Esophagus muscularis mucosa (tissue), 4 donors: ENCODE data around the gene ADGRB3. TPM values are rescaled to one million over a fixed set of nuclear protein-coding genes. Genes with fewer than 3 reads are reported as not detected.

Experiments used
- DNase-seq: peaks from one replicate; pipeline ENCODE4 v3.0.0-alpha.2; 2017; ENCODE audit errors: extremely low spot score
- H3K27ac ChIP-seq, 4 donors: fragments of 200-600 bp; sonication (generic); replicated peaks in 1 of 4; 1 replicate in 3 of 4; 2 replicates in 1 of 4; pipeline ENCODE4 v1.5.1; 2016 to 2019; ENCODE audit warnings: mild to moderate bottlenecking in 1 of 4
- H3K27me3 ChIP-seq, 4 donors: fragments of 200-600 bp; sonication (generic); one replicate each; pipeline versions ENCODE4 v1.5.1 to v1.6.0; 2016 to 2019
- H3K36me3 ChIP-seq, 4 donors: fragments of 200-600 bp; sonication (generic); one replicate each; pipeline ENCODE4 v1.5.1; 2016 to 2019
- H3K4me1 ChIP-seq, 4 donors: fragments of 200-600 bp; sonication (generic); one replicate each; pipeline ENCODE4 v1.5.1; 2016 to 2019
- H3K4me3 ChIP-seq, 4 donors: fragments of 200-600 bp; sonication (generic); 1 replicate in 2 of 4; 2 replicates in 2 of 4; pipeline ENCODE4 v1.5.1; 2016 to 2019; ENCODE audit warnings: mild to moderate bottlenecking in 4 of 4, moderate library complexity in 1 of 4
- H3K9me3 ChIP-seq, 4 donors: fragments of 200-600 bp; sonication (generic); 1 replicate in 3 of 4; 2 replicates in 1 of 4; pipeline ENCODE4 v1.5.1; 2016 to 2019
- EP300 ChIP-seq: sonication (generic); formaldehyde crosslinking; IDR thresholded peaks from one replicate; pipeline ENCODE4 v1.6.1; 2017; ENCODE audit warnings: antibody characterized with exemption
- POLR2A ChIP-seq: fragments of 450-650 bp; IDR thresholded peaks from one replicate; pipeline ENCODE4 v1.6.1; 2017; ENCODE audit warnings: antibody characterized with exemption, moderate library complexity, mild to moderate bottlenecking, low read depth
- POLR2AphosphoS5 ChIP-seq, 2 donors: sonication (generic); formaldehyde crosslinking; IDR thresholded peaks; one replicate each; pipeline ENCODE4 v1.6.1; 2017; ENCODE audit warnings: antibody characterized with exemption in 2 of 2
- WGBS: methylation state at CpG from one replicate; pipeline ENCODE4 v1.1.5; 2018; 5-methylcytosine and 5-hydroxymethylcytosine counted together
- intact Hi-C: fragments of 100-400 bp; cut with DNase I; formaldehyde crosslinking; loops from one replicate; pipeline ENCODE4 v1.15.1; 2023
- total RNA-seq, 4 donors: library from RNA; depleted of rRNA; stranded (reverse); fragments of >200 nt; gene quantifications; one replicate each; pipeline versions ENCODE4 v1.1.0 to v1.2.1, GENCODE V29; 2016
- TF ChIP-seq, protein P1 (sequence below), 3 experiments: fragments of 200-600 bp in 2 of 3; fragments of 450-650 bp in 1 of 3; sonication (generic) in 2 of 3; IDR thresholded peaks; one replicate each; pipeline ENCODE4 v1.5.1; 2017 to 2019; ENCODE audit warnings: antibody characterized with exemption in 3 of 3, mild to moderate bottlenecking in 2 of 3, moderate library complexity in 1 of 3

ADGRB3 gene
- total RNA-seq, 4 donors from 2014 or later: 4.9 to 6.3 (median 5.8) TPM

DNA sequence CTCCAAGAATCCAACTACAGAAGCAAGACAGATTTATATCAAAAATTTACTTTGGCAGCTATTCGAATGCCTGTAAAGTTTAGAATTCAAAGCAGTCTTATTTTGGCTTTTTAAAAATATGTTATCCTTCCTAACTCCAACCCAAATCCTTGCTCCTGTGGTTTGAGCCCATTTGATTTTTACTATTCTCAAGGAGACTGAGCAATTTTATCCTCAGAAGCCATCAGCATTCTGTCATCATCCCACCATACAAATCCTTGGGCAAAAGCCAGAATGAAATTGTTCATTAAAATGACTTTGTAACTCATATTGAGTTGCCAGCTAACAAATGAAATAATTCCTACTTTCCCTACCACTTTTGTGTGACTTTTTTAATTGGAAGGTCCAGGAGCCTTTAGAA is 392.8 kb downstream of the ADGRB3 start:
- Histone ChIP-seq H3K4me1 (no peaks in the 10 kb centered on the region), H3K4me3 (no peak overlapping the region), H3K27ac (no peak overlapping the region), H3K27me3 (no peaks in the 10 kb centered on the region), H3K9me3 (no peaks in the 10 kb centered on the region), H3K36me3 (no peaks in the 10 kb centered on the region)
- DNase-seq: no peak
- WGBS: 75% methylated on average over 1 of the region's 1 CpG
- TF ChIP-seq POLR2AphosphoS5 (IDR thresholded peaks at IDR 0.05) (no peak), POLR2A (no peak), EP300 (no peak)
- TF ChIP-seq, protein P1, sequence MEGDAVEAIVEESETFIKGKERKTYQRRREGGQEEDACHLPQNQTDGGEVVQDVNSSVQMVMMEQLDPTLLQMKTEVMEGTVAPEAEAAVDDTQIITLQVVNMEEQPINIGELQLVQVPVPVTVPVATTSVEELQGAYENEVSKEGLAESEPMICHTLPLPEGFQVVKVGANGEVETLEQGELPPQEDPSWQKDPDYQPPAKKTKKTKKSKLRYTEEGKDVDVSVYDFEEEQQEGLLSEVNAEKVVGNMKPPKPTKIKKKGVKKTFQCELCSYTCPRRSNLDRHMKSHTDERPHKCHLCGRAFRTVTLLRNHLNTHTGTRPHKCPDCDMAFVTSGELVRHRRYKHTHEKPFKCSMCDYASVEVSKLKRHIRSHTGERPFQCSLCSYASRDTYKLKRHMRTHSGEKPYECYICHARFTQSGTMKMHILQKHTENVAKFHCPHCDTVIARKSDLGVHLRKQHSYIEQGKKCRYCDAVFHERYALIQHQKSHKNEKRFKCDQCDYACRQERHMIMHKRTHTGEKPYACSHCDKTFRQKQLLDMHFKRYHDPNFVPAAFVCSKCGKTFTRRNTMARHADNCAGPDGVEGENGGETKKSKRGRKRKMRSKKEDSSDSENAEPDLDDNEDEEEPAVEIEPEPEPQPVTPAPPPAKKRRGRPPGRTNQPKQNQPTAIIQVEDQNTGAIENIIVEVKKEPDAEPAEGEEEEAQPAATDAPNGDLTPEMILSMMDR (IDR thresholded peaks at IDR 0.05): no peak
- intact Hi-C loops: no loop called here

DNA sequence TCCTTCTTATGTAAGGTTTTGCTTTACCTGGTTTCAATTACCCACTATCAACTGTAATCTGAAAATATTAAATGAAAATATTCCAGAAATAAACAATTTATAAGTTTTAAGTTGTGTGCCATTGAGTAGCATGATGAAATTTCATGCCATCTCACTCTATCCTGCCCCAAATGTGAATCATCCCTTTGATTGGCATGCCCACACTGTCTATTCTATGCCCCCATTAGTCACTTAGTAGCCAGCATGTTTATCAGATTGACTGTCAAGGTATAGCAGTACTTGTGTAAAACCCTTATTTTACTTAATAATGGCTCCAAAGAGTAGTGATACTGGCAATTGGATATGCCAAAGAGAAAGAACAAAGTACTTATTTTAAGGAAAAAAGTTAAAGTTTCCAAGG is 403.8 kb downstream of the ADGRB3 start:
- Histone ChIP-seq H3K4me3 (no peak overlapping the region), H3K4me1 (no peaks in the 10 kb centered on the region), H3K27me3 (no peaks in the 10 kb centered on the region), H3K9me3 (no peaks in the 10 kb centered on the region), H3K27ac (no peak overlapping the region), H3K36me3 (no peaks in the 10 kb centered on the region)
- no peak for DNase-seq
- TF ChIP-seq EP300: no peak
- no peak for TF ChIP-seq POLR2A
- TF ChIP-seq, protein P1 (IDR thresholded peaks at IDR 0.05): no peak
- no peak for TF ChIP-seq POLR2AphosphoS5 (IDR thresholded peaks at IDR 0.05)
- intact Hi-C loops: no loop called here

DNA sequence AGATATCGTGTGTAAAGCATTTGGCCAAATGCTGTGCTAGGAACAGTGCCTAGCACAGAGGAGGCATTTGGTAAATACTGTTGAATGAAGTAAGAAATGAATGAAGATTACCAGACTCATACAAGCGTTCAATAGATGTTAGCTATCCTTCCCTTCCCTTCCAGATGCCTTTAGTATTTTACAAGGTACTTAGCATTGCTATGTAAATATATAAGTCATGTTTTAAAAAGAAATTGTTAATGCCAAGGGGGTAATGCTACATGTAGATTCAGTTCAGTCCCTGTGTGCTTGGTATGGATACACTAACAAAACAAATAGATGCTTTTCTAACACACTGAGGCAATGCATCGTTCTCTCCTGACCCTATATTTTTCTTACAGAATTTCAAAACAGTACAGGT is 407.2 kb downstream of the ADGRB3 start:
- Histone ChIP-seq H3K4me1 (no peaks in the 10 kb centered on the region), H3K9me3 (no peaks in the 10 kb centered on the region), H3K27ac (no peak overlapping the region), H3K36me3 (no peaks in the 10 kb centered on the region), H3K4me3 (no peak overlapping the region), H3K27me3 (no peaks in the 10 kb centered on the region)
- no peak for TF ChIP-seq EP300
- TF ChIP-seq, protein P1 (IDR thresholded peaks at IDR 0.05): no peak
- no peak for TF ChIP-seq POLR2A
- no peak for TF ChIP-seq POLR2AphosphoS5 (IDR thresholded peaks at IDR 0.05)
- intact Hi-C loops: no loop called here
- 91% methylated on average over 3 of the region's 3 CpGs for WGBS
- DNase-seq: no peak

DNA sequence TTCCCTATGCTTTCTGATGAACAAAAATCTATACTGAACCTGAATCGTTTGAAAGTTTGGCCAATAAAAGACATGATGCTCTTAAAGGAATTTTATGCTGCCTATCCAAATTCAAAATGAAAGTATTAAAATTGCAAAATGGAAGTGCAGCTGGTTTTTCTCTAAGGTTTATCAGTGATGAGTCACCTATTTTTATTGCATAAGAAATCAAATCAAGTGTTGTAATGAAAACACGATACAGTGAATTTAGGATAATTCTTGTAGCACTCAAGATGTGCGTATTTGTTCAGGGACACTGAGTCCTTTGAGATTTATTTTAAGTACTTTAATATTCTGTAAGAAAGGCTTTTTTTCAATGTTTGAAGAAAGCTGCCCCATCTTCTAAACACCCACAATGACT is 409.5 kb downstream of the ADGRB3 start:
- H3K27ac ChIP-seq: no peak overlapping the region

DNA sequence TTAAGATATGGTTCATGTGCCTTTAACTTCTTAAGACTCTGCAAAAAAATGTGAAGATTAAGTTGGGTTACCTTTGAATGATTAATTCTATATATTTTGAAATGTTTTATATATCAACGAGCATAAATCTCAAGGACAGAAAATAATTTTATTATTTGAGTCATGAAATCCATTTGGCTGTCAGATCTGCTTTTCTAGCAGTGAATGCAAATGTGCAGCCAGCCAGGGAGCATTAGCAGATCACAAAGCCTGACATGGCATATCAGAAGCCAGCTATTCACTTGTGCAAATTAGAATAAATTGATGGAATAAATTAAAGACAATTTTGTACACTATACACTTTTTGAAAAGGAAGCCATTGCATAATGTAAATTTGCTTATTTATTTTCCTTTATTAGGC is 424.3 kb downstream of the ADGRB3 start:
- TF ChIP-seq POLR2A (no peak), EP300 (no peak), POLR2AphosphoS5 (IDR thresholded peaks at IDR 0.05) (no peak)
- TF ChIP-seq, protein P1 (IDR thresholded peaks at IDR 0.05): no peak
- H3K9me3 ChIP-seq: no peaks in the 10 kb centered on the region
- intact Hi-C loops: no loop called here
- DNase-seq: no peak
- 78% methylated on average over 1 of the region's 1 CpG for WGBS
- no peaks in the 10 kb centered on the region for H3K4me1 ChIP-seq
- no peaks in the 10 kb centered on the region for H3K27me3 ChIP-seq
- no peak overlapping the region for H3K4me3 ChIP-seq
- H3K27ac ChIP-seq: no peak overlapping the region
- H3K36me3 ChIP-seq: no peaks in the 10 kb centered on the region

More for the DNA sequence above, 409.5 kb downstream of the ADGRB3 start:
- H3K9me3 ChIP-seq: no peaks in the 10 kb centered on the region
- H3K27me3 ChIP-seq: no peaks in the 10 kb centered on the region
- no peaks in the 10 kb centered on the region for H3K36me3 ChIP-seq
- 75% methylated on average over 3 of the region's 3 CpGs for WGBS
- TF ChIP-seq POLR2AphosphoS5 (IDR thresholded peaks at IDR 0.05) (no peak), POLR2A (no peak), EP300 (no peak)
- TF ChIP-seq, protein P1 (IDR thresholded peaks at IDR 0.05): no peak
- DNase-seq: no peak
- no peaks in the 10 kb centered on the region for H3K4me1 ChIP-seq
- no peak overlapping the region for H3K4me3 ChIP-seq
- intact Hi-C loops: no loop called here
